Suprapubic skin (tissue), 4 donors: ENCODE results near the gene MMD. TPM values are rescaled to one million over a fixed set of nuclear protein-coding genes. Genes with fewer than 3 reads are reported as not detected.
"Not testable (repeated sequence)": the region's sequence is repeated elsewhere in the genome, so short reads cannot be mapped to it uniquely, and the experiment has no call there.

ENCODE experiments used
- DNase-seq, 2 donors: peaks; one replicate each; pipeline ENCODE4 v3.0.0-alpha.2; 2019; ENCODE audit warnings: low spot score in 2 of 2
- H3K27ac ChIP-seq: fragments of 200-600 bp; sonication (generic); one replicate; pipeline ENCODE4 v1.5.1; 2019
- H3K27me3 ChIP-seq: fragments of 200-600 bp; sonication (generic); one replicate; pipeline ENCODE4 v1.5.1; 2019
- H3K36me3 ChIP-seq: fragments of 200-600 bp; sonication (generic); one replicate; pipeline ENCODE4 v1.5.1; 2019
- H3K4me1 ChIP-seq: fragments of 200-600 bp; sonication (generic); one replicate; pipeline ENCODE4 v1.5.1; 2019
- H3K4me3 ChIP-seq: fragments of 200-600 bp; sonication (generic); one replicate; pipeline ENCODE4 v1.5.1; 2019; ENCODE audit warnings: mild to moderate bottlenecking
- H3K9me3 ChIP-seq: fragments of 200-600 bp; sonication (generic); one replicate; pipeline ENCODE4 v1.5.1; 2019
- CTCF ChIP-seq, 2 donors: fragments of 200-600 bp in 1 of 2; fragments of 450-650 bp in 1 of 2; sonication (generic) in 1 of 2; IDR thresholded peaks; one replicate each; pipeline ENCODE4 v1.5.1; 2016 to 2019; ENCODE audit warnings: antibody characterized with exemption in 2 of 2, mild to moderate bottlenecking in 1 of 2, moderate library complexity in 1 of 2
- EP300 ChIP-seq: sonication (generic); formaldehyde crosslinking; IDR thresholded peaks from one replicate; pipeline ENCODE4 v1.6.1; 2017; ENCODE audit warnings: antibody characterized with exemption
- POLR2A ChIP-seq, 2 donors: fragments of 450-650 bp; IDR thresholded peaks; one replicate each; pipeline ENCODE4 v1.6.1; 2017; ENCODE audit warnings: antibody characterized with exemption in 2 of 2, mild to moderate bottlenecking in 2 of 2, moderate library complexity in 2 of 2
- POLR2AphosphoS5 ChIP-seq, 3 donors: sonication (generic); formaldehyde crosslinking; IDR thresholded peaks; one replicate each; pipeline ENCODE4 v1.6.1; 2017; ENCODE audit warnings: antibody characterized with exemption in 3 of 3
- WGBS: methylation state at CpG from one replicate; pipeline ENCODE4 v1.1.5; 2018; 5-methylcytosine and 5-hydroxymethylcytosine counted together
- total RNA-seq, 4 donors: library from RNA; depleted of rRNA; stranded (reverse); fragments of >200 nt; gene quantifications; one replicate each; pipeline ENCODE4 v1.1.0, GENCODE V29; 2016

MMD gene
- total RNA-seq: 10 to 100 TPM in 1 of 4 donors, 1 to 10 TPM in 3; 7.8 to 14.1 (median 9.4) TPM

- peak in 1 of 2 donors; percentile 71 for DNase-seq
- TF ChIP-seq POLR2AphosphoS5 (IDR thresholded peaks at IDR 0.05) (no peak), CTCF (IDR thresholded peaks at IDR 0.05) (no peak), EP300 (no peak), POLR2A (IDR thresholded peaks at IDR 0.05) (no peak)
- H3K4me1 ChIP-seq: peaks cover 22% of the 10 kb centered on the region
- peak within 1 kb of the TSS; percentile 80 for H3K27ac ChIP-seq
- under 1% methylated on average over 33 of the region's 62 CpGs for WGBS
- H3K27me3 ChIP-seq: peaks cover 5% of the 10 kb centered on the region
- no peaks in the 10 kb centered on the region for H3K36me3 ChIP-seq
- peak within 1 kb of the TSS; percentile 98 for H3K4me3 ChIP-seq
- no peaks in the 10 kb centered on the region for H3K9me3 ChIP-seq
Observed at GRCh38 chr17:55421179-55421934, at the start of gene MMD. Gene MMD, minus strand, starts transcription at chr17:55421835. Its CDS starts 140 bp downstream, at chr17:55421695.

- no peak for DNase-seq
- Histone ChIP-seq H3K4me3 (no peak overlapping the region), H3K27ac (no peak overlapping the region), H3K36me3 (no peaks in the 10 kb centered on the region), H3K9me3 (no peaks in the 10 kb centered on the region), H3K27me3 (no peaks in the 10 kb centered on the region), H3K4me1 (peaks cover 4% of the 10 kb centered on the region)
- TF ChIP-seq POLR2A (IDR thresholded peaks at IDR 0.05) (no peak), CTCF (IDR thresholded peaks at IDR 0.05) (no peak), POLR2AphosphoS5 (IDR thresholded peaks at IDR 0.05) (no peak), EP300 (no peak)
- 52% methylated on average over 7 of the region's 7 CpGs for WGBS
Observed at GRCh38 chr17:55466671-55467070, 45.0 kb upstream of the MMD start.

- not testable (repeated sequence) for H3K9me3 ChIP-seq, H3K4me1 ChIP-seq, DNase-seq, H3K27ac ChIP-seq, H3K27me3 ChIP-seq, H3K36me3 ChIP-seq, H3K4me3 ChIP-seq
- WGBS: 83% methylated on average over 4 of the region's 4 CpGs
Observed at GRCh38 chr17:55465771-55466170, 44.1 kb upstream of the MMD start.

- peaks cover under 1% of the 10 kb centered on the region for H3K27me3 ChIP-seq
- DNase-seq: no peak
- H3K4me1 ChIP-seq: peaks cover 4% of the 10 kb centered on the region
- WGBS: 64% methylated on average over 2 of the region's 2 CpGs
- TF ChIP-seq POLR2AphosphoS5 (IDR thresholded peaks at IDR 0.05): no peak
- no peak for TF ChIP-seq CTCF (IDR thresholded peaks at IDR 0.05)
- no peak for TF ChIP-seq EP300
- no peak for TF ChIP-seq POLR2A (IDR thresholded peaks at IDR 0.05)
- no peaks in the 10 kb centered on the region for H3K36me3 ChIP-seq
- no peaks in the 10 kb centered on the region for H3K9me3 ChIP-seq
- no peak overlapping the region for H3K27ac ChIP-seq
- no peak overlapping the region for H3K4me3 ChIP-seq
Observed at GRCh38 chr17:55463600-55463999, 42.0 kb upstream of the MMD start.

- no peak for TF ChIP-seq CTCF (IDR thresholded peaks at IDR 0.05)
- TF ChIP-seq EP300: no peak
- no peak for TF ChIP-seq POLR2A (IDR thresholded peaks at IDR 0.05)
- TF ChIP-seq POLR2AphosphoS5 (IDR thresholded peaks at IDR 0.05): no peak
- DNase-seq: no peak
- no peak overlapping the region for H3K27ac ChIP-seq
- peaks cover 3% of the 10 kb centered on the region for H3K27me3 ChIP-seq
- H3K36me3 ChIP-seq: no peaks in the 10 kb centered on the region
- peaks cover 4% of the 10 kb centered on the region for H3K4me1 ChIP-seq
- H3K4me3 ChIP-seq: no peak overlapping the region
- H3K9me3 ChIP-seq: no peaks in the 10 kb centered on the region
Observed at GRCh38 chr17:55462711-55463110, 41.1 kb upstream of the MMD start.
